GM19099 (cell line): Measurements from ENCODE around the gene UFD1.

Experiments used
- POLR2A ChIP-seq: IDR thresholded peaks from 3 replicates; pipeline ENCODE4 v1.6.1; 2011; ENCODE audit warnings: low read depth; ENCODE audit not compliant: insufficient read length; ENCODE audit errors: extremely low read depth

UFD1 gene

GRCh38 chr22:19438298-19438697 lies 40.7 kb downstream of the UFD1 start:
- no peak for TF ChIP-seq POLR2A

GRCh38 chr22:19434829-19435580 lies 44.0 kb downstream of the UFD1 start:
- TF ChIP-seq POLR2A = no peak

- TF ChIP-seq POLR2A = no peak
Observed at GRCh38 chr22:19434401-19434800, 44.6 kb downstream of the UFD1 start.

- peak; percentile 99 for TF ChIP-seq POLR2A
Observed at GRCh38 chr22:19432133-19432851, 46.7 kb downstream of the UFD1 start, which contains the start of gene MRPL40. TSS of gene MRPL40 (plus strand) at chr22:19432545. CDS start at chr22:19432555, 10 bp downstream.

- TF ChIP-seq POLR2A = peak; percentile 17
Observed at GRCh38 chr22:19431649-19432132, 47.3 kb downstream of the UFD1 start, which contains the start of gene HIRA. TSS of gene HIRA (minus strand) at chr22:19431733. CDS start at chr22:19431476, 257 bp downstream.

- no peak for TF ChIP-seq POLR2A
Observed at GRCh38 chr22:19430890-19431541, 48.0 kb downstream of the UFD1 start.

- TF ChIP-seq POLR2A = no peak
Observed at GRCh38 chr22:19429950-19430889, 48.8 kb downstream of the UFD1 start.

GRCh38 chr22:19424186-19424500 lies 54.9 kb downstream of the UFD1 start:
- no peak for TF ChIP-seq POLR2A

GRCh38 chr22:19422440-19423301 lies 56.3 kb downstream of the UFD1 start:
- TF ChIP-seq POLR2A = no peak

GRCh38 chr22:19420321-19420720 lies 58.7 kb downstream of the UFD1 start:
- no peak for TF ChIP-seq POLR2A

GRCh38 chr22:19419464-19420178 lies 59.4 kb downstream of the UFD1 start:
- no peak for TF ChIP-seq POLR2A

- no peak for TF ChIP-seq POLR2A
Observed at GRCh38 chr22:19419086-19419463, 59.9 kb downstream of the UFD1 start.

GRCh38 chr22:19412923-19413322 lies 66.1 kb downstream of the UFD1 start:
- TF ChIP-seq POLR2A = no peak
